Adrenal gland (tissue), 5 donors: ENCODE results near the gene PTTG1IP.

Experiments used
- CTCF ChIP-seq, 6 experiments: fragments of 450-650 bp in 4 of 6; fragments of 200-600 bp in 2 of 6; sonication (generic) in 1 of 6; IDR thresholded peaks; 1 replicate in 5 of 6; 2 replicates in 1 of 6; pipeline versions ENCODE4 v1.5.1 to v1.8.0; 2016 to 2021; ENCODE audit warnings: antibody characterized with exemption in 6 of 6, mild to moderate bottlenecking in 2 of 6, moderate library complexity in 1 of 6
- POLR2A ChIP-seq, 2 donors: fragments of 450-650 bp; IDR thresholded peaks; one replicate each; pipeline ENCODE4 v1.6.1; 2017; ENCODE audit warnings: antibody characterized with exemption in 2 of 2, mild to moderate bottlenecking in 2 of 2, moderate library complexity in 1 of 2
- donor health status: DM: no; HTN: no; CAD: no.

DNA sequence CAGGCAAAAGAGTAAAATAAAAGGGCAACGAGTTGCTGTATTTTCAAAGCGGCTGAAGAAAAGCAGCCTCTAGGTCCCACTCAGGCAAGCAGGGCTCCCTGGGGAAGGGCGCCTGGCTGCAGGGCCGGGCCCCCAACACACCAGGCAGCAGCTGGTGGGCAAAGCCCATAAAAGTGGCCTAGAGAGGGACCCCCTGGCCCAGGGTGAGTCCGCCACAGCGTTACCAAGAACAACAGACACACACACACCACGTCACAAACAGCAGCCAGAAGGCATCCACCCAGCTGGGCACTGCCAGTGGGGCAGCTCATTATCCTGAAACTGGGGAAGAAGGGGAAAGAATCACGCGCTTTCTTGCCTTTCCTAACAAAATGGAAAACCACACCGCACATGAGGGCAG, 60.3 kb downstream of the PTTG1IP start:
- TF ChIP-seq CTCF (IDR thresholded peaks at IDR 0.05): no peak
- TF ChIP-seq POLR2A (IDR thresholded peaks at IDR 0.05): no peak
